Fibroblast of lung (primary cell): ENCODE measurements around the gene TSHR. TPM values are rescaled to one million over a fixed set of nuclear protein-coding genes. Genes with fewer than 3 reads are reported as not detected.

ENCODE experiments used
- DNase-seq, 2 donors: peaks; one replicate each; pipeline versions ENCODE4 v3.0.0 to v3.0.0-alpha.2; 2010; ENCODE audit warnings: low read depth in 2 of 2
- H2AFZ ChIP-seq: 2 replicates; pipeline ENCODE4 v1.5.1; 2012; ENCODE audit warnings: low read length, control low read depth, inconsistent platforms
- H3K27ac ChIP-seq: 2 replicates; pipeline ENCODE4 v1.5.1; 2011; ENCODE audit warnings: low read length, control low read depth; ENCODE audit not compliant: insufficient read depth
- H3K27me3 ChIP-seq: 2 replicates; pipeline ENCODE4 v1.5.1; 2011; ENCODE audit warnings: mild to moderate bottlenecking, low read length; ENCODE audit not compliant: control insufficient read depth, insufficient read depth
- H3K36me3 ChIP-seq: 2 replicates; pipeline ENCODE4 v1.5.1; 2011; ENCODE audit warnings: low read length; ENCODE audit not compliant: control insufficient read depth, insufficient read depth
- H3K4me1 ChIP-seq: 2 replicates; pipeline ENCODE4 v1.5.1; 2011; ENCODE audit warnings: low read length; ENCODE audit not compliant: control insufficient read depth, insufficient read depth; ENCODE audit errors: extremely low read depth
- H3K4me2 ChIP-seq: 2 replicates; pipeline ENCODE4 v1.5.1; 2011; ENCODE audit warnings: low read length, control low read depth; ENCODE audit not compliant: insufficient read depth; ENCODE audit errors: extremely low read depth
- H3K4me3 ChIP-seq, 4 experiments: fragments of 200-600 bp in 1 of 4; sonication (generic) in 1 of 4; replicated peaks in 1 of 4; 2 replicates each; pipeline ENCODE4 v1.5.1; 2011 to 2016; ENCODE audit warnings: low read length in 4 of 4, low read depth in 3 of 4, mild to moderate bottlenecking in 3 of 4, control low read depth in 2 of 4, inconsistent platforms in 1 of 4, mixed read lengths in 1 of 4; ENCODE audit not compliant: insufficient read depth in 1 of 4; ENCODE audit errors: control extremely low read depth in 1 of 4
- H3K79me2 ChIP-seq: 2 replicates; pipeline ENCODE4 v1.5.1; 2012; ENCODE audit warnings: mild to moderate bottlenecking, low read length, inconsistent platforms; ENCODE audit not compliant: control insufficient read depth, insufficient read depth
- H3K9ac ChIP-seq: 2 replicates; pipeline ENCODE4 v1.5.1; 2011; ENCODE audit warnings: mild to moderate bottlenecking, low read length, control low read depth; ENCODE audit not compliant: insufficient read depth
- H3K9me3 ChIP-seq: 2 replicates; pipeline ENCODE4 v1.5.1; 2012; ENCODE audit warnings: low read depth, low read length; ENCODE audit not compliant: control insufficient read depth, insufficient read depth
- H4K20me1 ChIP-seq: 2 replicates; pipeline ENCODE4 v1.5.1; 2011; ENCODE audit warnings: low read length; ENCODE audit not compliant: control insufficient read depth, insufficient read depth; ENCODE audit errors: extremely low read depth
- EZH2 ChIP-seq: IDR thresholded peaks from 2 replicates; pipeline ENCODE4 v1.5.1; 2012; ENCODE audit warnings: low read length, control low read depth, mild to moderate bottlenecking; ENCODE audit errors: missing control alignments
- polyA plus RNA-seq, 2 donors: library from polyadenylated mRNA; depleted of rRNA in 1 of 2; stranded (reverse) in 1 of 2; unstranded in 1 of 2; fragments of >200 nt; gene quantifications; 2 replicates each; pipeline ENCODE4 v1.2.1, GENCODE V29; 2011 to 2012; ENCODE audit warnings: missing spikeins in 1 of 2
- total RNA-seq: library from RNA; depleted of rRNA; stranded (reverse); fragments of >200 nt; gene quantifications from 2 replicates; pipeline ENCODE4 v1.2.1, GENCODE V29; 2014
- TF ChIP-seq, protein P1 (sequence below), 2 donors: IDR thresholded peaks in 1 of 2; conservative IDR thresholded peaks in 1 of 2; 1 replicate in 1 of 2; 2 replicates in 1 of 2; pipeline ENCODE4 v1.5.1; 2011 to 2012; ENCODE audit warnings: low read length in 2 of 2, control low read depth in 1 of 2, inconsistent platforms in 1 of 2, low read depth in 1 of 2, mild to moderate bottlenecking in 1 of 2

TSHR gene
- total and polyA plus RNA-seq, 2 donors (not counting 1 experiment from before 2014, with no cell fraction given) = not detected

DNA sequence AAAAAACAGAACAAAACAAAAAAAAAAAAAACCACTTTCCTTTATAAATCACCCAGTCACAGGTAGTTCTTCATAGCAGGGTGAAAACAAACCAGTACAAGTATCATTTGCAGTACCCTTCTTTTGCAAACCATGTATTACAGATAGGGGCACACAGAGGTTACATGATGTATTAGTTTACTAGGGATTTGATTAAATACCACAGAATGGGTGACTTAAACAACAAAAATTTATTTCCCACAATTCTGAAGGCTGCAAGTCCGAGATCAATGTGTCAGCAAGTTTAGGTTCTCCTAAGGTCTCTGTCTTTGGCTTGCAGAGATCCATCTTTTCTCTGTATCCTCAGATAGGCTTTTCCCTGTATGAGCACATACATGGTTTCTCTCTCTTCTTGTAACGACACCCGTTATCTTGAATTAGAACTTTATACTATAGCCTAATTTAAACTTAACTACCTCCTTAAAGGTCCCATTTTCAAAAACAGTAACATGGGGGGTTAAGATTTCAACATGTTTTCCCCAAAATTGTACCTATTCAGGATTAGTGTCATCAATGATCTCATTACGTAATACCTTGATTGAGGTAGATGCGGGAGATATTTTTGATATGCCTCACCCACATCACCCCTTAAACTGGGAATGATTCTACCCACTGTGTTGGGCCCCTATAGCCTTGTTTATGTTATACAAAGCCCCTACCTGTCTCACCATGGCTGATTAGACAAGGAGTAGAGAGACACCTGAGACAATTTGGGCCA is 10.4 kb upstream of the TSHR start:
- no peak for TF ChIP-seq EZH2
- TF ChIP-seq, protein P1, sequence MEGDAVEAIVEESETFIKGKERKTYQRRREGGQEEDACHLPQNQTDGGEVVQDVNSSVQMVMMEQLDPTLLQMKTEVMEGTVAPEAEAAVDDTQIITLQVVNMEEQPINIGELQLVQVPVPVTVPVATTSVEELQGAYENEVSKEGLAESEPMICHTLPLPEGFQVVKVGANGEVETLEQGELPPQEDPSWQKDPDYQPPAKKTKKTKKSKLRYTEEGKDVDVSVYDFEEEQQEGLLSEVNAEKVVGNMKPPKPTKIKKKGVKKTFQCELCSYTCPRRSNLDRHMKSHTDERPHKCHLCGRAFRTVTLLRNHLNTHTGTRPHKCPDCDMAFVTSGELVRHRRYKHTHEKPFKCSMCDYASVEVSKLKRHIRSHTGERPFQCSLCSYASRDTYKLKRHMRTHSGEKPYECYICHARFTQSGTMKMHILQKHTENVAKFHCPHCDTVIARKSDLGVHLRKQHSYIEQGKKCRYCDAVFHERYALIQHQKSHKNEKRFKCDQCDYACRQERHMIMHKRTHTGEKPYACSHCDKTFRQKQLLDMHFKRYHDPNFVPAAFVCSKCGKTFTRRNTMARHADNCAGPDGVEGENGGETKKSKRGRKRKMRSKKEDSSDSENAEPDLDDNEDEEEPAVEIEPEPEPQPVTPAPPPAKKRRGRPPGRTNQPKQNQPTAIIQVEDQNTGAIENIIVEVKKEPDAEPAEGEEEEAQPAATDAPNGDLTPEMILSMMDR (conservative IDR thresholded peaks at IDR 0.05 in 1 of 2, IDR thresholded peaks at IDR 0.05 in 1 of 2; ENCODE audit: low read depth in 1 of 2, low read length in 2 of 2) = no peak
- Histone ChIP-seq H3K27ac (no peak overlapping the region), H3K27me3 (no peaks in the 10 kb centered on the region), H3K4me3 (no peak overlapping the region), H3K79me2 (peaks cover 6% of the 10 kb centered on the region), H3K36me3 (no peaks in the 10 kb centered on the region), H3K4me1 (no peaks in the 10 kb centered on the region), H2AFZ (no peak overlapping the region), H3K9me3 (no peaks in the 10 kb centered on the region), H3K9ac (no peak overlapping the region), H4K20me1 (no peaks in the 10 kb centered on the region), H3K4me2 (no peak overlapping the region)
- DNase-seq = no peak

DNA sequence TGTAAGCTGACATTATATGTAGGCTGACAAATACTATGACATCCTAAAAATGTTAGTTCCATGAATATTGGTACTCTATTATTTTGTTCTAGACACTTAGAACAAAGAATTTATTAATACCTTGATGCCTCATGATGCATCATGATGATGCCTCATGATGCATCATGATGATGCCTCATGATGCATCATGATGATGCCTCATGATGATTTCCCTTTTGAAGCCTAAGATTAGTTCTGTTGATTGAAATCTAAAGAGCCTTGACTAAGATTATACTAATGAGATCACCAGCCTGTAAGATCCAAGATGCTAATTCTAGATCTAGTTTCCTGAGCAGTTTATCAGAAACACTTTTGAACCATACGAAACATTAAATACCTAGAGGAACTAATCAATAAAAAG is 9.2 kb upstream of the TSHR start:
- H4K20me1 ChIP-seq = no peaks in the 10 kb centered on the region
- H3K4me3 ChIP-seq = no peak overlapping the region
- H3K27me3 ChIP-seq = no peaks in the 10 kb centered on the region
- H3K27ac ChIP-seq = no peak overlapping the region
- H2AFZ ChIP-seq = no peak overlapping the region
- no peaks in the 10 kb centered on the region for H3K9me3 ChIP-seq
- no peaks in the 10 kb centered on the region for H3K36me3 ChIP-seq
- H3K4me1 ChIP-seq = no peaks in the 10 kb centered on the region
- no peak overlapping the region for H3K4me2 ChIP-seq
- no peak for DNase-seq
- peaks cover 2% of the 10 kb centered on the region for H3K79me2 ChIP-seq
- no peak overlapping the region for H3K9ac ChIP-seq
- TF ChIP-seq, protein P1 (conservative IDR thresholded peaks at IDR 0.05 in 1 of 2, IDR thresholded peaks at IDR 0.05 in 1 of 2; ENCODE audit: low read depth in 1 of 2, low read length in 2 of 2) = no peak
- no peak for TF ChIP-seq EZH2

GRCh38 chr14:80946797-80947196 is 8.6 kb upstream of the TSHR start:
- no peak overlapping the region for H3K9ac ChIP-seq
- DNase-seq = no peak
- TF ChIP-seq EZH2 = no peak
- TF ChIP-seq, protein P1 (conservative IDR thresholded peaks at IDR 0.05 in 1 of 2, IDR thresholded peaks at IDR 0.05 in 1 of 2; ENCODE audit: low read depth in 1 of 2, low read length in 2 of 2) = no peak

More at GRCh38 chr14:80946797-80947196, 8.6 kb upstream of the TSHR start:
- H4K20me1 ChIP-seq = no peaks in the 10 kb centered on the region
- H2AFZ ChIP-seq = no peak overlapping the region
- no peaks in the 10 kb centered on the region for H3K79me2 ChIP-seq
- H3K9me3 ChIP-seq = no peaks in the 10 kb centered on the region
- no peaks in the 10 kb centered on the region for H3K36me3 ChIP-seq
- H3K27me3 ChIP-seq = no peaks in the 10 kb centered on the region
- no peaks in the 10 kb centered on the region for H3K4me1 ChIP-seq
- no peak overlapping the region for H3K4me3 ChIP-seq
- H3K27ac ChIP-seq = no peak overlapping the region
- H3K4me2 ChIP-seq = no peak overlapping the region
